IPS DF 6.9 (cell line): ENCODE measurements around the gene MDC1.
A peak's percentile ranks its signal among the peaks of the same experiment; 100 is the strongest.

Source experiments
- DNase-seq: peaks from one replicate; pipeline ENCODE4 v3.0.0-alpha.2; 2013; ENCODE audit warnings: low read depth, low spot score
- H3K27ac ChIP-seq: one replicate; pipeline ENCODE4 v1.5.1; 2013; ENCODE audit warnings: low read length, control low read depth
- H3K27me3 ChIP-seq: 2 replicates; pipeline ENCODE4 v1.6.1; 2013; ENCODE audit warnings: mild to moderate bottlenecking, low read length; ENCODE audit not compliant: control insufficient read depth, insufficient read depth
- H3K36me3 ChIP-seq: 2 replicates; pipeline ENCODE4 v1.6.1; 2013; ENCODE audit warnings: low read length; ENCODE audit not compliant: control insufficient read depth, insufficient read depth
- H3K4me1 ChIP-seq: 2 replicates; pipeline ENCODE4 v1.6.1; 2013; ENCODE audit warnings: low read length; ENCODE audit not compliant: control insufficient read depth, insufficient read depth
- H3K4me3 ChIP-seq: 2 replicates; pipeline ENCODE4 v1.5.1; 2013; ENCODE audit warnings: mild to moderate bottlenecking, low read length
- H3K9me3 ChIP-seq: 2 replicates; pipeline ENCODE4 v1.6.1; 2013; ENCODE audit warnings: low read length, inconsistent platforms; ENCODE audit not compliant: control insufficient read depth, insufficient read depth
- WGBS: extraction: QIAGEN DNeasy Blood & Tissue Kit; methylation state at CpG from one replicate; pipeline ENCODE4 v1.1.7; 2013; ENCODE audit warnings: mixed read lengths, missing lambda C conversion rate; ENCODE audit not compliant: insufficient read length, insufficient coverage; 5-methylcytosine and 5-hydroxymethylcytosine counted together

Gene MDC1

GRCh38 chr6:30712441-30712945 is 4.6 kb downstream of the MDC1 start:
- WGBS: no CpG with 5 or more reads among the region's 7 CpGs
- Histone ChIP-seq H3K27me3 (no peaks in the 10 kb centered on the region), H3K27ac (no peak overlapping the region), H3K9me3 (no peaks in the 10 kb centered on the region), H3K4me1 (no peaks in the 10 kb centered on the region), H3K36me3 (peaks cover 24% of the 10 kb centered on the region), H3K4me3 (no peak overlapping the region)
- DNase-seq: no peak

GRCh38 chr6:30711758-30712380 is 5.2 kb downstream of the MDC1 start:
- no CpG with 5 or more reads among the region's 1 CpG for WGBS
- no peaks in the 10 kb centered on the region for H3K9me3 ChIP-seq
- H3K27me3 ChIP-seq: no peaks in the 10 kb centered on the region
- H3K4me1 ChIP-seq: no peaks in the 10 kb centered on the region
- no peak overlapping the region for H3K27ac ChIP-seq
- no peak overlapping the region for H3K4me3 ChIP-seq
- peaks cover 28% of the 10 kb centered on the region for H3K36me3 ChIP-seq
- no peak for DNase-seq

- H3K36me3 ChIP-seq: peaks cover 29% of the 10 kb centered on the region
Measured at GRCh38 chr6:30709101-30709868, 7.8 kb downstream of the MDC1 start.

GRCh38 chr6:30707281-30707850 is 9.7 kb downstream of the MDC1 start:
- H3K27me3 ChIP-seq: no peaks in the 10 kb centered on the region
- no peaks in the 10 kb centered on the region for H3K9me3 ChIP-seq
- DNase-seq: no peak
- H3K36me3 ChIP-seq: peaks cover 37% of the 10 kb centered on the region
- WGBS: no CpG with 5 or more reads among the region's 6 CpGs
- no peak overlapping the region for H3K27ac ChIP-seq
- no peaks in the 10 kb centered on the region for H3K4me1 ChIP-seq
- H3K4me3 ChIP-seq: no peak overlapping the region

More at GRCh38 chr6:30709101-30709868, 7.8 kb downstream of the MDC1 start:
- H3K4me1 ChIP-seq: no peaks in the 10 kb centered on the region
- DNase-seq: no peak
- no peak overlapping the region for H3K27ac ChIP-seq
- no peak overlapping the region for H3K4me3 ChIP-seq
- WGBS: no CpG with 5 or more reads among the region's 2 CpGs
- H3K27me3 ChIP-seq: no peaks in the 10 kb centered on the region
- no peaks in the 10 kb centered on the region for H3K9me3 ChIP-seq

GRCh38 chr6:30705620-30706019 is 11.5 kb downstream of the MDC1 start:
- Histone ChIP-seq H3K27ac (no peak overlapping the region), H3K36me3 (peaks cover 27% of the 10 kb centered on the region; the same call in 1 of the 2 replicates), H3K9me3 (no peaks in the 10 kb centered on the region), H3K27me3 (no peaks in the 10 kb centered on the region), H3K4me1 (no peaks in the 10 kb centered on the region), H3K4me3 (no peak overlapping the region)
- DNase-seq: no peak
- WGBS: no CpG with 5 or more reads among the region's 4 CpGs

- no CpG with 5 or more reads among the region's 4 CpGs for WGBS
- H3K27me3 ChIP-seq: no peaks in the 10 kb centered on the region
- no peak for DNase-seq
- no peak overlapping the region for H3K27ac ChIP-seq
- H3K9me3 ChIP-seq: no peaks in the 10 kb centered on the region
- H3K4me1 ChIP-seq: no peaks in the 10 kb centered on the region
- H3K36me3 ChIP-seq: peaks cover 27% of the 10 kb centered on the region; the same call in 1 of the 2 replicates
- H3K4me3 ChIP-seq: no peak overlapping the region
Measured at GRCh38 chr6:30703821-30704220, 13.3 kb downstream of the MDC1 start.

GRCh38 chr6:30703011-30703410 is 14.1 kb downstream of the MDC1 start:
- no peak for DNase-seq
- Histone ChIP-seq H3K27ac (no peak overlapping the region), H3K9me3 (no peaks in the 10 kb centered on the region), H3K4me1 (no peaks in the 10 kb centered on the region), H3K36me3 (peaks cover 25% of the 10 kb centered on the region; the same call in 1 of the 2 replicates), H3K27me3 (no peaks in the 10 kb centered on the region), H3K4me3 (no peak overlapping the region)
- no CpG with 5 or more reads among the region's 10 CpGs for WGBS

GRCh38 chr6:30700340-30700739 is 16.7 kb downstream of the MDC1 start:
- no CpG with 5 or more reads among the region's 4 CpGs for WGBS
- no peak for DNase-seq
- no peaks in the 10 kb centered on the region for H3K4me1 ChIP-seq
- peaks cover 16% of the 10 kb centered on the region; the same call in 1 of the 2 replicates for H3K36me3 ChIP-seq
- H3K4me3 ChIP-seq: no peak overlapping the region
- H3K9me3 ChIP-seq: no peaks in the 10 kb centered on the region
- no peaks in the 10 kb centered on the region for H3K27me3 ChIP-seq
- H3K27ac ChIP-seq: no peak overlapping the region

GRCh38 chr6:30696432-30696831 is 20.6 kb downstream of the MDC1 start:
- Histone ChIP-seq H3K36me3 (no peaks in the 10 kb centered on the region; the same call in 1 of the 2 replicates), H3K4me3 (no peak overlapping the region), H3K9me3 (no peaks in the 10 kb centered on the region), H3K27me3 (no peaks in the 10 kb centered on the region), H3K27ac (no peak overlapping the region), H3K4me1 (no peaks in the 10 kb centered on the region)
- DNase-seq: no peak
- WGBS: no CpG with 5 or more reads among the region's 5 CpGs

- Histone ChIP-seq H3K27ac (no peak overlapping the region), H3K4me1 (peaks cover 8% of the 10 kb centered on the region), H3K9me3 (no peaks in the 10 kb centered on the region), H3K36me3 (no peaks in the 10 kb centered on the region), H3K27me3 (no peaks in the 10 kb centered on the region), H3K4me3 (peak overlapping the region; percentile 88; the same call in 1 of the 2 replicates)
- WGBS: no CpG with 5 or more reads among the region's 8 CpGs
- no peak for DNase-seq
Measured at GRCh38 chr6:30691208-30691847, 25.8 kb downstream of the MDC1 start.
